A549 treated with CpdA at 1 μM for 4 hours (cell line): ENCODE results near the gene APOA5. TPM values are rescaled to one million over a fixed set of nuclear protein-coding genes. Genes with fewer than 3 reads are reported as not detected.

Source experiments
- total RNA-seq: library from RNA; stranded (reverse); fragments of 200-300 nt; extraction: Qiagen RNA extraction; gene quantifications from 5 replicates; pipeline ENCODE4 v1.2.3, GENCODE V29; 2022; ENCODE audit warnings: low read depth

The APOA5 gene
- total RNA-seq, result not detected in 5 replicates

GRCh38 chr11:116791813-116792143 lies at the start of gene APOA5:
Gene APOA5 (minus strand): TSS chr11:116791879. CDS start chr11:116791860, 19 bp downstream.

GRCh38 chr11:116837231-116838091 lies 45.8 kb upstream of the APOA5 start, which contains the start of gene APOA1:
Gene APOA1 (minus strand): TSS chr11:116837622. CDS start chr11:116837387, 235 bp downstream.

GRCh38 chr11:116829525-116830183 lies 38.0 kb upstream of the APOA5 start, which contains the start of gene APOC3:
Gene APOC3 (plus strand): TSS chr11:116829907. CDS start chr11:116830583, 676 bp downstream.

GRCh38 chr11:116823031-116823843 lies 31.6 kb upstream of the APOA5 start, which contains the start of gene APOA4:
Gene APOA4 (minus strand): TSS chr11:116823304. CDS start chr11:116823191, 113 bp downstream.

GRCh38 chr11:116787786-116788486 lies 3.7 kb downstream of the APOA5 start, which contains the start of gene ZPR1:
Gene ZPR1 (minus strand): TSS chr11:116788023. CDS start chr11:116787990, 33 bp downstream.

GRCh38 chr11:116772443-116773202 lies 19.1 kb downstream of the APOA5 start, which contains the start of gene BUD13:
Gene BUD13 (minus strand): TSS chr11:116772987. CDS start chr11:116772964, 23 bp downstream.

Other genes with a start within 250 kb of the APOA5 start
- 10.9 to 13.1 TPM (median 12.6 TPM) in 5 replicates for gene BUD13, start 18.9 kb downstream of the APOA5 start, total RNA-seq
- gene ZPR1, start 3.9 kb downstream of the APOA5 start, total RNA-seq, result 47.0 to 62.1 TPM (median 60.3 TPM) in 5 replicates
- not detected in 5 replicates for gene APOA4, start 31.4 kb upstream of the APOA5 start, total RNA-seq
- gene APOC3, start 38.0 kb upstream of the APOA5 start, total RNA-seq, result not detected in 5 replicates
- gene APOA1, start 45.7 kb upstream of the APOA5 start, total RNA-seq, result 0.23 to 0.96 TPM (median 0.33 TPM) in 4 of 5 replicates, not detected in the other